Measurements from ENCODE around the gene IL1RAPL2. TPM values are rescaled to one million over a fixed set of nuclear protein-coding genes. Genes with fewer than 3 reads are reported as not detected.
"Not testable (repeated sequence)": the region's sequence is repeated elsewhere in the genome, so short reads cannot be mapped to it uniquely, and the experiment has no call there.

IL1RAPL2 gene
- total RNA-seq, 2 donors from 2014 or later, result not detected

GRCh38 chrX:105773801-105774200 lies 1207.8 kb downstream of the IL1RAPL2 start:
- H3K4me3 Mint-ChIP-seq, result no peak overlapping the region
- no peak for ATAC-seq (replicated peaks in 1 of 2)
- H3K27ac Mint-ChIP-seq, result no peak overlapping the region
- H3K9me3 Mint-ChIP-seq, result peaks cover 0 to 5% of the 10 kb centered on the region in 2 donors
- peaks cover 24% of the 10 kb centered on the region for H3K27me3 Mint-ChIP-seq (ENCODE audit: low read depth)
- no peaks in the 10 kb centered on the region for H3K36me3 Mint-ChIP-seq (ENCODE audit: insufficient read depth in 2 of 2)
- no peak for DNase-seq
- H3K4me1 Mint-ChIP-seq (ENCODE audit: low read depth), result no peaks in the 10 kb centered on the region

DNA sequence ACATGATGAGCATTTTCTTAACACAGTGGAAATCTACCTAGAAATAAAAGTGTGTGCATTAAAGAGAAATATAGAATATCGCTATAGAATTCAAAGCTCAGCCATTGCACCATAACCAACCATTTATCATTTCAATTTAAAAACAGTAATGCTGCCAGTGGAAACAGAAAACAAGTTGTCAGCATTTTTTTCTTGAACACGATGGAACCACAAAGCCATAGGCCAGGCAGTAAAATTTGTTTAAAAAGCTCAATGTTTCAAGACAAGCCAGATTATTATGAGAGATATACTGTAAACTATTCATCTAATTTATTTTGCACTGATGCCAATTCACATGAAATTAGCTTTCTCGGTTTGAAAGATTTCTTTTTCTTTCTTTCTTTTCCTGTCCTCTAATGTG lies 1209.7 kb downstream of the IL1RAPL2 start:
- no peaks in the 10 kb centered on the region for H3K36me3 Mint-ChIP-seq (ENCODE audit: insufficient read depth in 2 of 2)
- no peak overlapping the region for H3K27ac Mint-ChIP-seq
- peaks cover 15% of the 10 kb centered on the region for H3K27me3 Mint-ChIP-seq (ENCODE audit: low read depth)
- no peak for DNase-seq
- peaks cover 0 to 3% of the 10 kb centered on the region in 2 donors for H3K9me3 Mint-ChIP-seq
- no peak overlapping the region for H3K4me3 Mint-ChIP-seq
- no peaks in the 10 kb centered on the region for H3K4me1 Mint-ChIP-seq (ENCODE audit: low read depth)
- no peak for ATAC-seq (replicated peaks in 1 of 2)

GRCh38 chrX:105781804-105782203 lies 1215.8 kb downstream of the IL1RAPL2 start:
- no peak overlapping the region for H3K27ac Mint-ChIP-seq
- no peak for ATAC-seq (replicated peaks in 1 of 2)
- no peak overlapping the region for H3K4me3 Mint-ChIP-seq
- no peaks in the 10 kb centered on the region for H3K27me3 Mint-ChIP-seq (ENCODE audit: low read depth)
- H3K36me3 Mint-ChIP-seq (ENCODE audit: insufficient read depth in 2 of 2), result no peaks in the 10 kb centered on the region
- no peaks in the 10 kb centered on the region for H3K9me3 Mint-ChIP-seq
- DNase-seq, result no peak
- H3K4me1 Mint-ChIP-seq (ENCODE audit: low read depth), result no peaks in the 10 kb centered on the region

DNA sequence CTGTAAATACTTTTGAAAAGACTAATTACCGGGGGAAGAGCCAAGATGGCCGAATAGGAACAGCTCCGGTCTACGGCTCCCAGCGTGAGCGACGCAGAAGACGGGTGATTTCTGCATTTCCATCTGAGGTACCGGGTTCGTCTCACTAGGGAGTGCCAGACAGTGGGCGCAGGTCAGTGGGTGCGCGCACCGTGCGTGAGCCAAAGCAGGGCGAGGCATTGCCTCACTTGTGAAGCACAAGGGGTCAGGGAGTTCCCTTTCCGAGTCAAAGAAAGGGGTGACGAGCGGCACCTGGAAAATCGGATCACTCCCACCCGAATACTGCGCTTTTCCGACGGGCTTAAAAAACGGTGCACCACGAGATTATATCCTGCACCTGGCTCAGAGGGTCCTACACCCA lies 1230.9 kb downstream of the IL1RAPL2 start:
- DNase-seq; H3K27ac Mint-ChIP-seq; H3K27me3 Mint-ChIP-seq (ENCODE audit: low read depth); H3K36me3 Mint-ChIP-seq (ENCODE audit: insufficient read depth in 2 of 2); H3K4me3 Mint-ChIP-seq; H3K9me3 Mint-ChIP-seq; H3K4me1 Mint-ChIP-seq (ENCODE audit: low read depth); ATAC-seq (replicated peaks in 1 of 2): not testable (repeated sequence)

DNA sequence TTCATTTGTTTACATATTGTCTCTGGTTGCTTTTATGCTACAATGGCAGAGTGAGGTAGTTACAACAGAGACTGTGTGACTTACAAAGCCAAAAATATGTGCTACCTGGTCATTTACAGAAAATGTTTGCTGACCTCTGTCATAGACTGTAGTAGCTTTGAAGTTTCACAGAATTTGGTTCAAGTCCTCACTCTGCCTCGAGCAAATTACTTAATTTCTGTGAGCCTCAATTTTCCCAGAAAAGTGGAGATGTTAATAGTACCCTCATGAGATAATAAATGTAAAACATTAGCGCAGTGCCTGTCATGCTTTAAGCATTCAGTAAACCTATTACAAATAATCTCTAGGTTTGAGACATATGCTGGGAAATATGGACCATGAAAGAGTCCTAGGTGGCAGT lies 1237.9 kb downstream of the IL1RAPL2 start:
- Mint-ChIP-seq H3K9me3 (peaks cover 3 to 4% of the 10 kb centered on the region in 2 donors), H3K36me3 (ENCODE audit: insufficient read depth in 2 of 2) (peaks cover 0 to 6% of the 10 kb centered on the region in 2 donors), H3K4me3 (no peak overlapping the region), H3K27me3 (ENCODE audit: low read depth) (peaks cover 6% of the 10 kb centered on the region), H3K27ac (no peak overlapping the region), H3K4me1 (ENCODE audit: low read depth) (no peaks in the 10 kb centered on the region)
- ATAC-seq (replicated peaks in 1 of 2), result no peak
- DNase-seq, result no peak

DNA sequence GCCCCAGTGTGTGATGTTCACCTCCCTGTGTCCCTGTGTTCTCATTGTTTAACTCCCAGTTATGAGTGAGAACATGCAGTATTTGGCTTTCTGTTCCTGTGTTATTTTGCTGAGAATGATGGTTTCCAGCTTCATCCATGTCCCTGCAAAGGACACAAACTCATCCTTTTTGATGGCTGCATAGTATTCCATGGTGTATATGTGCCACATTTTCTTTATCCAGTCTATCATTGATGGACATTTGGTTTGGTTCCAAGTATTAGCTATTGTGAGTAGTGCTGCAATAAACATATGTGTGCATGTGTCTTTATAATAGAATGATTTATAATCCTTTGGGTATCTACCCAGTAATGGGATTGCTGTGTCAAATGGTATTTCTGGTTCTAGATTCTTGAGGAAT lies 1239.7 kb downstream of the IL1RAPL2 start:
- not testable (repeated sequence) for H3K9me3 Mint-ChIP-seq; H3K4me3 Mint-ChIP-seq; H3K27me3 Mint-ChIP-seq (ENCODE audit: low read depth); H3K4me1 Mint-ChIP-seq (ENCODE audit: low read depth); ATAC-seq (replicated peaks in 1 of 2); DNase-seq; H3K27ac Mint-ChIP-seq
- peaks cover 0 to 11% of the 10 kb centered on the region in 2 donors for H3K36me3 Mint-ChIP-seq (ENCODE audit: insufficient read depth in 2 of 2)

DNA sequence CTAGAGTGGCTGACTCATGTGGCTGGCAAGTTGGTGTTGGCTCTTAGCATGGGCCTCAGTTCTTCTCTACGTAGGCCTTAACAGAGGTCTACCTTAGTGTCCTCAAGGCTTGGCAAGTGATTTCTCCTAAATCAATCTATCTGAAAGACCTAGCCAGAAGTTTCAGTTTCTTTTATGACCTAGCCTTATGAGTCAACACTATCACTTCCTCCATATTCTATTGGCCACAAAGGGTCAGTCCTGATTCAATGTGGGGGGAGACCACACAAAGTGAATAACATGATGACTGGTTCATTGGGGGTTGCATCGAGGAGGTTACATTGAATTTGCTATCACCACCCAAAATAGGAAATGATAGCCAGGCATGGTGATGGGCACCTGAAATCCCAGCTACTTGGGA lies 1250.5 kb downstream of the IL1RAPL2 start:
- ATAC-seq (replicated peaks in 1 of 2) (no peak), DNase-seq (no peak)
- Mint-ChIP-seq H3K27me3 (ENCODE audit: low read depth) (peaks cover 50% of the 10 kb centered on the region), H3K27ac (no peak overlapping the region), H3K9me3 (peaks cover 1 to 3% of the 10 kb centered on the region in 2 donors), H3K4me1 (ENCODE audit: low read depth) (no peaks in the 10 kb centered on the region), H3K36me3 (ENCODE audit: insufficient read depth in 2 of 2) (peaks cover 0 to 6% of the 10 kb centered on the region in 2 donors), H3K4me3 (no peak overlapping the region)

All from activated T-cell treated with anti-CD3 and anti-CD28 coated beads, Interleukin-2, amount 50 U/mL, for 72 hours (primary cell).